CD8-positive, alpha-beta memory T cell (primary cell): ENCODE data around the gene EPN3. TPM values are rescaled to one million over a fixed set of nuclear protein-coding genes. Genes with fewer than 3 reads are reported as not detected.

Experiments
- CTCF ChIA-PET: fragments of 350-600 bp; sonication (Branson Sonifier 250); formaldehyde crosslinking; loops from one replicate; lab custom pipeline; 2021; ENCODE audit warnings: antibody characterized with exemption; lab: Charles Lee
- POLR2A ChIA-PET: fragments of 350-600 bp; sonication (Branson Sonifier 250); formaldehyde crosslinking; loops from one replicate; lab custom pipeline; 2021; ENCODE audit warnings: antibody characterized with exemption; lab: Charles Lee
- DNase-seq, 5 donors: peaks; one replicate each; pipeline versions ENCODE4 v3.0.0 to v3.0.0-alpha.2; 2020 to 2022; ENCODE audit warnings: mixed read lengths in 1 of 5
- H3K27ac ChIP-seq: one replicate; pipeline ENCODE4 v1.7.0; 2013; ENCODE audit warnings: low read depth, mild to moderate bottlenecking, low read length, moderate library complexity
- H3K27me3 ChIP-seq: 2 replicates; pipeline ENCODE4 v1.7.0; 2013; ENCODE audit warnings: low read length, mild to moderate bottlenecking; ENCODE audit not compliant: insufficient read depth, poor library complexity, severe bottlenecking
- H3K36me3 ChIP-seq: 2 replicates; pipeline ENCODE4 v1.7.0; 2013; ENCODE audit warnings: mild to moderate bottlenecking, low read length, moderate library complexity; ENCODE audit not compliant: insufficient read depth
- H3K4me1 ChIP-seq: 2 replicates; pipeline ENCODE4 v1.7.0; 2013; ENCODE audit warnings: mild to moderate bottlenecking, low read length, moderate library complexity; ENCODE audit not compliant: insufficient read depth
- H3K4me3 ChIP-seq: 2 replicates; pipeline ENCODE4 v1.7.0; 2013; ENCODE audit warnings: mild to moderate bottlenecking, low read length
- H3K9me3 ChIP-seq: 2 replicates; pipeline ENCODE4 v1.7.0; 2013; ENCODE audit warnings: mild to moderate bottlenecking, low read length
- H3K27ac Mint-ChIP-seq, 8 donors: one replicate each; pipeline ENCODE4 v1.8.0; 2020 to 2021; ENCODE audit warnings: mixed read lengths in 8 of 8, mild to moderate bottlenecking in 6 of 8, inconsistent platforms in 3 of 8, moderate library complexity in 3 of 8
- H3K27me3 Mint-ChIP-seq, 2 donors: one replicate each; pipeline ENCODE4 v1.8.0; 2020 to 2021; ENCODE audit warnings: mixed read lengths in 2 of 2, mild to moderate bottlenecking in 1 of 2, moderate library complexity in 1 of 2
- H3K36me3 Mint-ChIP-seq, 3 donors: one replicate each; pipeline ENCODE4 v1.8.0; 2020 to 2021; ENCODE audit warnings: mixed read lengths in 3 of 3, inconsistent platforms in 1 of 3, mild to moderate bottlenecking in 1 of 3
- H3K4me1 Mint-ChIP-seq, 3 donors: one replicate each; pipeline ENCODE4 v1.8.0; 2020 to 2021; ENCODE audit warnings: mixed read lengths in 3 of 3, inconsistent platforms in 1 of 3, mild to moderate bottlenecking in 1 of 3
- H3K4me3 Mint-ChIP-seq, 7 donors: one replicate each; pipeline ENCODE4 v1.8.0; 2020 to 2021; ENCODE audit warnings: mixed read lengths in 7 of 7, mild to moderate bottlenecking in 6 of 7, moderate library complexity in 4 of 7, inconsistent platforms in 2 of 7
- H3K9me3 Mint-ChIP-seq, 5 donors: one replicate each; pipeline ENCODE4 v1.8.0; 2020 to 2022; ENCODE audit warnings: mixed read lengths in 5 of 5, mild to moderate bottlenecking in 3 of 5, moderate library complexity in 2 of 5, inconsistent platforms in 1 of 5
- polyA plus RNA-seq: library from polyadenylated mRNA; unstranded; fragments of 300-500 nt; fragmentation: Illumina TruSeq; gene quantifications from one replicate; pipeline ENCODE4 v1.2.3, GENCODE V29; 2021
- total RNA-seq, 2 experiments: library from RNA; stranded (reverse); gene quantifications; one replicate each; pipeline ENCODE4 v1.2.3, GENCODE V29; 2021

EPN3 gene
- total and polyA plus RNA-seq, 3 experiments from 2014 or later = not detected

- H3K4me1 Mint-ChIP-seq = peaks cover 4 to 15% (median 5%) of the 10 kb centered on the region in 3 donors
- H3K4me1 ChIP-seq = peaks cover 16% of the 10 kb centered on the region
- H3K36me3 Mint-ChIP-seq = peaks cover 0 to 4% (median 0%) of the 10 kb centered on the region in 3 donors
- CTCF ChIA-PET = interaction anchor here (2.6 to 3.5 kb wide), 2 partner anchors 77 to 79 kb away, joined by 6 to 14 read pairs; no protein-coding TSS in a partner anchor
- no peak overlapping the region for H3K27ac ChIP-seq
- POLR2A ChIA-PET = interaction anchor here (0.9 kb wide), 1 partner anchor 10 kb away, joined by 4 read pairs; no protein-coding TSS in a partner anchor
- H3K27me3 Mint-ChIP-seq = peaks cover 0 to 5% of the 10 kb centered on the region in 2 donors
- no peaks in the 10 kb centered on the region for H3K9me3 Mint-ChIP-seq
- DNase-seq = no peak
- H3K36me3 ChIP-seq = no peaks in the 10 kb centered on the region
- H3K4me3 Mint-ChIP-seq = peak overlapping the region in 2 of 7 donors; percentile 2 to 30
- no peak overlapping the region for H3K4me3 ChIP-seq
- no peaks in the 10 kb centered on the region for H3K27me3 ChIP-seq
- H3K27ac Mint-ChIP-seq = peak overlapping the region in 1 of 8 donors; percentile 89
- H3K9me3 ChIP-seq = no peaks in the 10 kb centered on the region
Observed at GRCh38 chr17:50549969-50550368, 17.4 kb downstream of the EPN3 start.

GRCh38 chr17:50550661-50551432, 18.3 kb downstream of the EPN3 start:
- ChIA-PET CTCF (interaction anchor here (2.6 to 3.5 kb wide), 2 partner anchors 76 to 79 kb away, joined by 6 to 14 read pairs; no protein-coding TSS in a partner anchor), POLR2A (interaction anchor here (0.9 kb wide), 1 partner anchor 9 kb away, joined by 4 read pairs; no protein-coding TSS in a partner anchor)
- Histone ChIP-seq H3K27me3 (no peaks in the 10 kb centered on the region), H3K9me3 (no peaks in the 10 kb centered on the region), H3K27ac (no peak overlapping the region), H3K4me1 (peaks cover 16% of the 10 kb centered on the region), H3K36me3 (no peaks in the 10 kb centered on the region), H3K4me3 (no peak overlapping the region)
- no peak for DNase-seq
- H3K9me3 Mint-ChIP-seq = no peaks in the 10 kb centered on the region
- H3K4me3 Mint-ChIP-seq = no peak overlapping the region
- H3K27me3 Mint-ChIP-seq = peaks cover 0 to 5% of the 10 kb centered on the region in 2 donors
- peaks cover 4 to 15% (median 5%) of the 10 kb centered on the region in 3 donors for H3K4me1 Mint-ChIP-seq
- H3K27ac Mint-ChIP-seq = no peak overlapping the region
- peaks cover 0 to 11% (median 0%) of the 10 kb centered on the region in 3 donors for H3K36me3 Mint-ChIP-seq

- DNase-seq = no peak
- Mint-ChIP-seq H3K4me1 (peaks cover 4 to 11% (median 5%) of the 10 kb centered on the region in 3 donors), H3K27ac (no peak overlapping the region), H3K4me3 (no peak overlapping the region), H3K9me3 (no peaks in the 10 kb centered on the region), H3K36me3 (peaks cover 0 to 11% (median 0%) of the 10 kb centered on the region in 3 donors), H3K27me3 (peaks cover 0 to 5% of the 10 kb centered on the region in 2 donors)
- ChIA-PET CTCF (interaction anchor here (3.5 kb wide), 1 partner anchor 75 kb away, joined by 14 read pairs; no protein-coding TSS in a partner anchor), POLR2A (no interaction called here)
- Histone ChIP-seq H3K27me3 (no peaks in the 10 kb centered on the region), H3K4me3 (no peak overlapping the region), H3K4me1 (peaks cover 12% of the 10 kb centered on the region), H3K36me3 (no peaks in the 10 kb centered on the region), H3K9me3 (no peaks in the 10 kb centered on the region), H3K27ac (no peak overlapping the region)
Observed at GRCh38 chr17:50551433-50551815, 18.9 kb downstream of the EPN3 start.

- DNase-seq = no peak
- H3K27me3 Mint-ChIP-seq = peaks cover 0 to 9% of the 10 kb centered on the region in 2 donors
- Histone ChIP-seq H3K36me3 (no peaks in the 10 kb centered on the region), H3K4me3 (no peak overlapping the region), H3K27me3 (no peaks in the 10 kb centered on the region), H3K9me3 (no peaks in the 10 kb centered on the region), H3K4me1 (peaks cover 8% of the 10 kb centered on the region), H3K27ac (no peak overlapping the region)
- ChIA-PET POLR2A (no interaction called here), CTCF (interaction anchor here (3.5 kb wide), 1 partner anchor 75 kb away, joined by 14 read pairs; no protein-coding TSS in a partner anchor)
- no peak overlapping the region for H3K27ac Mint-ChIP-seq
- H3K36me3 Mint-ChIP-seq = peaks cover 0 to 11% (median 0%) of the 10 kb centered on the region in 3 donors
- H3K4me1 Mint-ChIP-seq = peaks cover 1 to 6% (median 2%) of the 10 kb centered on the region in 3 donors
- no peak overlapping the region for H3K4me3 Mint-ChIP-seq
- no peaks in the 10 kb centered on the region for H3K9me3 Mint-ChIP-seq
Observed at GRCh38 chr17:50551884-50552283, 19.3 kb downstream of the EPN3 start.

- no peak overlapping the region for H3K4me3 Mint-ChIP-seq
- Histone ChIP-seq H3K36me3 (no peaks in the 10 kb centered on the region), H3K27ac (no peak overlapping the region), H3K9me3 (no peaks in the 10 kb centered on the region), H3K4me1 (peaks cover 4% of the 10 kb centered on the region), H3K4me3 (no peak overlapping the region), H3K27me3 (peaks cover 17% of the 10 kb centered on the region)
- peaks cover under 1 to 11% (median 11%) of the 10 kb centered on the region in 3 donors for H3K4me1 Mint-ChIP-seq
- no peak overlapping the region for H3K27ac Mint-ChIP-seq
- no peaks in the 10 kb centered on the region for H3K9me3 Mint-ChIP-seq
- H3K36me3 Mint-ChIP-seq = peaks cover 0 to 11% (median 0%) of the 10 kb centered on the region in 3 donors
- POLR2A ChIA-PET = no interaction called here
- DNase-seq = no peak
- CTCF ChIA-PET = no interaction called here
- peaks cover 20 to 26% of the 10 kb centered on the region in 2 donors for H3K27me3 Mint-ChIP-seq
Observed at GRCh38 chr17:50554201-50554600, 21.7 kb downstream of the EPN3 start.

- H3K36me3 Mint-ChIP-seq = peaks cover 0 to 8% (median 0%) of the 10 kb centered on the region in 3 donors
- H3K9me3 ChIP-seq = no peaks in the 10 kb centered on the region
- no peak overlapping the region for H3K4me3 ChIP-seq
- peaks cover 15% of the 10 kb centered on the region for H3K4me1 ChIP-seq
- no peaks in the 10 kb centered on the region for H3K9me3 Mint-ChIP-seq
- peaks cover 28% of the 10 kb centered on the region for H3K27me3 ChIP-seq
- no peaks in the 10 kb centered on the region for H3K36me3 ChIP-seq
- DNase-seq = no peak
- H3K27me3 Mint-ChIP-seq = peaks cover 31 to 35% of the 10 kb centered on the region in 2 donors
- H3K27ac ChIP-seq = no peak overlapping the region
- CTCF ChIA-PET = no interaction called here
- H3K4me3 Mint-ChIP-seq = no peak overlapping the region
- POLR2A ChIA-PET = no interaction called here
- H3K27ac Mint-ChIP-seq = no peak overlapping the region
- H3K4me1 Mint-ChIP-seq = peaks cover 10 to 22% (median 22%) of the 10 kb centered on the region in 3 donors
Observed at GRCh38 chr17:50556803-50557202, 24.3 kb downstream of the EPN3 start.

GRCh38 chr17:50557630-50558029, 25.1 kb downstream of the EPN3 start:
- no peaks in the 10 kb centered on the region for H3K9me3 Mint-ChIP-seq
- H3K4me1 ChIP-seq = peaks cover 20% of the 10 kb centered on the region
- peak overlapping the region in 1 of 7 donors; percentile 79 for H3K4me3 Mint-ChIP-seq
- no peaks in the 10 kb centered on the region for H3K36me3 ChIP-seq
- POLR2A ChIA-PET = no interaction called here
- peaks cover 38 to 41% of the 10 kb centered on the region in 2 donors for H3K27me3 Mint-ChIP-seq
- DNase-seq = no peak
- peaks cover 34% of the 10 kb centered on the region for H3K27me3 ChIP-seq
- CTCF ChIA-PET = no interaction called here
- no peak overlapping the region for H3K27ac ChIP-seq
- H3K9me3 ChIP-seq = no peaks in the 10 kb centered on the region
- H3K27ac Mint-ChIP-seq = peak overlapping the region in 1 of 8 donors; percentile 52
- no peak overlapping the region for H3K4me3 ChIP-seq
- H3K36me3 Mint-ChIP-seq = peaks cover 0 to 8% (median 0%) of the 10 kb centered on the region in 3 donors
- H3K4me1 Mint-ChIP-seq = peaks cover 15 to 28% (median 27%) of the 10 kb centered on the region in 3 donors

GRCh38 chr17:50558091-50558490, 25.6 kb downstream of the EPN3 start:
- Histone ChIP-seq H3K27ac (no peak overlapping the region), H3K4me1 (peaks cover 22% of the 10 kb centered on the region), H3K4me3 (no peak overlapping the region), H3K36me3 (no peaks in the 10 kb centered on the region), H3K27me3 (peaks cover 39% of the 10 kb centered on the region), H3K9me3 (no peaks in the 10 kb centered on the region)
- POLR2A ChIA-PET = no interaction called here
- DNase-seq = no peak
- Mint-ChIP-seq H3K9me3 (no peaks in the 10 kb centered on the region), H3K27me3 (peaks cover 39 to 44% of the 10 kb centered on the region in 2 donors), H3K4me1 (peaks cover 15 to 29% (median 27%) of the 10 kb centered on the region in 3 donors), H3K4me3 (peak overlapping the region; percentile 37 to 86 (median 79)), H3K36me3 (peaks cover 0 to 8% (median 0%) of the 10 kb centered on the region in 3 donors), H3K27ac (peak overlapping the region in 3 of 8 donors; percentile 19 to 52 (median 47))
- CTCF ChIA-PET = no interaction called here
